H4 (cell line): ENCODE results near the gene ATPAF2. TPM values are rescaled to one million over a fixed set of nuclear protein-coding genes. Genes with fewer than 3 reads are reported as not detected.

Experiments used
- DNase-seq: peaks from one replicate; pipeline ENCODE4 v3.0.0-alpha.2; 2015; ENCODE audit warnings: low spot score
- total RNA-seq: library from RNA; depleted of rRNA; stranded (reverse); fragments of >200 nt; shearing (Covaris generic); gene quantifications from 2 replicates; pipeline ENCODE4 v1.2.3, GENCODE V29; 2014; rRNA removed

ATPAF2 gene
- total RNA-seq, 1 experiment from 2014 or later: 8.6 TPM

- no peak for DNase-seq
Measured at GRCh38 chr17:17985555-17985954, 53.4 kb downstream of the ATPAF2 start.

- no peak for DNase-seq
Measured at GRCh38 chr17:17985153-17985552, 53.8 kb downstream of the ATPAF2 start.

GRCh38 chr17:17983776-17984175, 55.2 kb downstream of the ATPAF2 start:
- no peak for DNase-seq

- no peak for DNase-seq
Measured at GRCh38 chr17:17983376-17983775, 55.6 kb downstream of the ATPAF2 start.

- DNase-seq: no peak
Measured at GRCh38 chr17:17982801-17983200, 56.2 kb downstream of the ATPAF2 start.

GRCh38 chr17:17981330-17981729, 57.6 kb downstream of the ATPAF2 start:
- DNase-seq: no peak

- no peak for DNase-seq
Measured at GRCh38 chr17:17979778-17980177, 59.2 kb downstream of the ATPAF2 start.

GRCh38 chr17:17978481-17979424, 60.2 kb downstream of the ATPAF2 start:
- no peak for DNase-seq

- no peak for DNase-seq
Measured at GRCh38 chr17:17976931-17977570, 61.9 kb downstream of the ATPAF2 start.

GRCh38 chr17:17975436-17975835, 63.5 kb downstream of the ATPAF2 start:
- DNase-seq: no peak

GRCh38 chr17:17972952-17973254, 66.1 kb downstream of the ATPAF2 start:
- DNase-seq: no peak

- DNase-seq: peak; percentile 100
Measured at GRCh38 chr17:17972126-17972951, 66.6 kb downstream of the ATPAF2 start, which contains the start of the genes DRC3 and TOM1L2. Gene DRC3 (plus strand): TSS chr17:17972862. CDS start chr17:17977599, 4,737 bp downstream. Gene TOM1L2 (minus strand): TSS chr17:17972400. CDS start chr17:17972313, 87 bp downstream.

- no peak for DNase-seq
Measured at GRCh38 chr17:17971431-17972125, 67.4 kb downstream of the ATPAF2 start.

- no peak for DNase-seq
Measured at GRCh38 chr17:17970699-17971430, 68.1 kb downstream of the ATPAF2 start.

Other genes starting within 250 kb of the ATPAF2 start
- gene SREBF1, start 202.2 kb downstream of the ATPAF2 start, total RNA-seq: 63.9 and 65.8 TPM in 2 replicates
- 13.2 and 13.4 TPM in 2 replicates for gene TOM1L2, start 66.8 kb downstream of the ATPAF2 start, total RNA-seq
- 1.4 TPM in 1 of 2 replicates, not detected in the other for gene DRC3, start 66.3 kb downstream of the ATPAF2 start, total RNA-seq
- gene GID4, start 240 bp upstream of the ATPAF2 start, total RNA-seq: 4.1 and 6.0 TPM in 2 replicates
- gene DRG2, start 48.8 kb upstream of the ATPAF2 start, total RNA-seq: 46.6 and 61.5 TPM in 2 replicates
- under 0.01 TPM in 1 of 2 replicates, not detected in the other for gene MYO15A, start 69.6 kb upstream of the ATPAF2 start, total RNA-seq
- gene ALKBH5, start 144.7 kb upstream of the ATPAF2 start, total RNA-seq: 58.2 and 63.1 TPM in 2 replicates
- gene LLGL1, start 186.5 kb upstream of the ATPAF2 start, total RNA-seq: 12.1 and 14.0 TPM in 2 replicates
- 128 and 139 TPM in 2 replicates for gene FLII, start 219.6 kb upstream of the ATPAF2 start, total RNA-seq
- gene MIEF2, start 221.5 kb upstream of the ATPAF2 start, total RNA-seq: 4.1 and 5.0 TPM in 2 replicates